HepG2 (cell line): Measurements from ENCODE around the gene LCAT. TPM values are rescaled to one million over a fixed set of nuclear protein-coding genes. Genes with fewer than 3 reads are reported as not detected.

ENCODE experiments used
- ADNP ChIP-seq: sonication (generic); formaldehyde crosslinking; IDR thresholded peaks from 2 replicates; pipeline ENCODE4 v1.4.0; 2020; ENCODE audit warnings: missing genetic modification reagents
- ARID5B ChIP-seq: IDR thresholded peaks from 2 replicates; pipeline ENCODE4 v1.4.0; 2020; ENCODE audit warnings: mild to moderate bottlenecking, missing genetic modification reagents
- BCLAF1 ChIP-seq: fragments of 450-650 bp; IDR thresholded peaks from 2 replicates; pipeline ENCODE4 v1.6.1; 2017; ENCODE audit warnings: mild to moderate bottlenecking
- DDIT3 ChIP-seq: sonication (generic); formaldehyde crosslinking; IDR thresholded peaks from 2 replicates; pipeline ENCODE4 v1.4.0; 2020; ENCODE audit warnings: mild to moderate bottlenecking, missing genetic modification reagents
- HDAC2 ChIP-seq: sonication (generic); formaldehyde crosslinking; IDR thresholded peaks from 2 replicates; pipeline ENCODE4 v1.4.0; 2020; ENCODE audit warnings: missing genetic modification reagents
- HMGXB4 ChIP-seq, 2 experiments: sonication (generic) in 1 of 2; formaldehyde crosslinking in 1 of 2; IDR thresholded peaks; 2 replicates each; pipeline versions ENCODE4 v1.4.0 to v1.6.1; 2018 to 2020; ENCODE audit warnings: missing genetic modification reagents in 2 of 2, borderline replicate concordance in 1 of 2, low read depth in 1 of 2, mild to moderate bottlenecking in 1 of 2, missing biosample characterization in 1 of 2
- IRF2 ChIP-seq: IDR thresholded peaks from 2 replicates; pipeline ENCODE4 v1.6.1; 2018; ENCODE audit warnings: missing genetic modification reagents, missing compliant biosample characterization
- ISL2 ChIP-seq: sonication (generic); formaldehyde crosslinking; IDR thresholded peaks from 2 replicates; pipeline ENCODE4 v1.5.0; 2020; ENCODE audit warnings: missing genetic modification reagents
- NCOA2 ChIP-seq: sonication (generic); formaldehyde crosslinking; IDR thresholded peaks from 2 replicates; pipeline ENCODE4 v1.8.0; 2022; ENCODE audit warnings: inconsistent platforms
- POLR2A ChIP-seq, 2 experiments: IDR thresholded peaks; 2 replicates each; pipeline ENCODE4 v1.6.1; 2011; ENCODE audit warnings: low read depth in 2 of 2, low read length in 2 of 2, mild to moderate bottlenecking in 1 of 2, moderate library complexity in 1 of 2; ENCODE audit not compliant: insufficient read depth in 1 of 2
- SMAD1 ChIP-seq: sonication (generic); formaldehyde crosslinking; IDR thresholded peaks from 2 replicates; pipeline ENCODE4 v1.4.0; 2020; ENCODE audit warnings: missing genetic modification reagents, low read depth, mild to moderate bottlenecking, borderline replicate concordance
- SRSF1 ChIP-seq: fragments of 200-400 bp; formaldehyde crosslinking; optimal IDR thresholded peaks from 2 replicates; pipeline ENCODE3; 2017; ENCODE audit warnings: mild to moderate bottlenecking, low read depth, low read length, moderate library complexity
- ZBTB34 ChIP-seq: sonication (generic); formaldehyde crosslinking; IDR thresholded peaks from 2 replicates; pipeline ENCODE4 v1.8.0; 2022; ENCODE audit warnings: mild to moderate bottlenecking, missing genetic modification reagents
- ZEB1 ChIP-seq: IDR thresholded peaks from 2 replicates; pipeline ENCODE4 v1.6.1; 2012; ENCODE audit warnings: mild to moderate bottlenecking, low read depth, inconsistent platforms; ENCODE audit not compliant: insufficient replicate concordance
- ZKSCAN5 ChIP-seq: sonication (generic); formaldehyde crosslinking; IDR thresholded peaks from 2 replicates; pipeline ENCODE4 v1.5.1; 2020; ENCODE audit warnings: mild to moderate bottlenecking, missing genetic modification reagents
- ZKSCAN8 ChIP-seq: IDR thresholded peaks from 2 replicates; pipeline ENCODE4 v1.6.1; 2016; ENCODE audit warnings: borderline replicate concordance, missing genetic modification reagents, missing compliant biosample characterization
- ZNF605 ChIP-seq: sonication (generic); formaldehyde crosslinking; IDR thresholded peaks from 2 replicates; pipeline ENCODE4 v1.8.0; 2022; ENCODE audit warnings: mild to moderate bottlenecking, missing genetic modification reagents
- ZSCAN9 ChIP-seq: IDR thresholded peaks from 2 replicates; pipeline ENCODE4 v1.6.1; 2016; ENCODE audit warnings: borderline replicate concordance
- polyA plus RNA-seq, 8 experiments: library from polyadenylated mRNA; depleted of rRNA in 3 of 8; stranded (reverse) in 7 of 8; unstranded in 1 of 8; fragments of >200 nt; fragmentation: Illumina TruSeq in 4 of 8; extraction: Trizol in 4 of 8; gene quantifications; 2 replicates each; pipeline versions ENCODE4 v1.2.1 to v1.2.3, GENCODE V29; 2011 to 2016; ENCODE audit warnings: low read depth in 4 of 8, missing spikeins in 1 of 8, mixed read lengths in 1 of 8; ENCODE audit not compliant: insufficient read depth in 1 of 8
- total RNA-seq, 5 experiments: library from RNA; depleted of rRNA; stranded (reverse); fragments of >200 nt; fragmentation: Illumina TruSeq; extraction: Trizol; gene quantifications; 2 replicates each; pipeline ENCODE4 v1.2.3, GENCODE V29; 2016; ENCODE audit warnings: low read depth in 1 of 5

The LCAT gene
- total and polyA plus RNA-seq, 2 of the 13 experiments (the other 11 are each of a cell fraction or from before 2014, with no cell fraction given), result 36.1 to 38.9 TPM

- TF ChIP-seq ADNP (CRISPR knock-in tag), result no peak
- TF ChIP-seq POLR2A (IDR thresholded peaks at IDR 0.05; ENCODE audit: insufficient read depth in 1 of 2, low read depth in 2 of 2, low read length in 2 of 2), result peak in 1 of 2 experiments; percentile 89; a peak in 2 of 4 replicates
- no peak for TF ChIP-seq ZEB1
- peak; percentile 64 for TF ChIP-seq NCOA2
- TF ChIP-seq ZNF605 (CRISPR knock-in tag), result peak; percentile 88
- peak; percentile 43; the same call in 1 of the 2 replicates for TF ChIP-seq IRF2 (CRISPR knock-in tag)
- TF ChIP-seq ISL2, result peak; percentile 41; the same call in 1 of the 2 replicates
- no peak for TF ChIP-seq BCLAF1
- TF ChIP-seq DDIT3 (CRISPR knock-in tag), result no peak
- TF ChIP-seq ZKSCAN5 (CRISPR knock-in tag), result peak; percentile 52
- peak; percentile 93 for TF ChIP-seq SRSF1
- no peak for TF ChIP-seq ZKSCAN8
- peak; percentile 72 for TF ChIP-seq HDAC2 (CRISPR knock-in tag)
- 0 out of 4 replicates have a peak, but pooled peaks of 1 of the 2 experiments have one; percentile 24 for TF ChIP-seq HMGXB4 (CRISPR knock-in tag; IDR thresholded peaks at IDR 0.05; ENCODE audit: borderline replicate concordance in 1 of 2, low read depth in 1 of 2)
- TF ChIP-seq ZSCAN9, result peak; percentile 49
- TF ChIP-seq ZBTB34 (CRISPR knock-in tag), result peak; percentile 78; the same call in 1 of the 2 replicates
- peak; percentile 37; the same call in 1 of the 2 replicates for TF ChIP-seq ARID5B (CRISPR knock-in tag)
- TF ChIP-seq SMAD1 (CRISPR knock-in tag), result 0 out of 2 replicates have a peak, but pooled peaks have one; percentile 16
These were observed at the start of gene LCAT (continued) for GRCh38 chr16:67943619-67944504.
